OCI-LY1 (cell line): ENCODE data around the gene EVA1C.
A peak's percentile ranks its signal among the peaks of the same experiment; 100 is the strongest.

Experiments
- H2AFZ ChIP-seq: fragments of 200-600 bp; sonication (generic), shearing (Covaris generic); 2 replicates; pipeline ENCODE4 v1.6.0; 2014; ENCODE audit warnings: antibody characterized with exemption, mild to moderate bottlenecking, low read length
- H3F3A ChIP-seq: fragments of 200-600 bp; sonication (generic), shearing (Covaris generic); 2 replicates; pipeline ENCODE4 v1.6.0; 2014; ENCODE audit warnings: mild to moderate bottlenecking, antibody characterized with exemption, low read length, moderate library complexity; ENCODE audit not compliant: insufficient read depth
- H3K27ac ChIP-seq: fragments of 200-600 bp; sonication (generic); 2 replicates; pipeline ENCODE4 v1.5.1; 2014; ENCODE audit warnings: low read length, mixed run types, mild to moderate bottlenecking, low read depth; ENCODE audit not compliant: poor library complexity, severe bottlenecking
- H3K27me3 ChIP-seq: fragments of 200-600 bp; sonication (generic); 2 replicates; pipeline ENCODE4 v1.6.0; 2014; ENCODE audit warnings: antibody characterized with exemption, mild to moderate bottlenecking, low read length, moderate library complexity; ENCODE audit not compliant: insufficient read depth
- H3K36me3 ChIP-seq: fragments of 200-600 bp; sonication (generic); 2 replicates; pipeline ENCODE4 v1.6.1; 2014; ENCODE audit warnings: mild to moderate bottlenecking, antibody characterized with exemption, low read length, moderate library complexity, mixed read lengths; ENCODE audit not compliant: insufficient read depth
- H3K4me1 ChIP-seq: fragments of 200-600 bp; sonication (generic); 2 replicates; pipeline ENCODE4 v1.5.1; 2014; ENCODE audit warnings: mild to moderate bottlenecking, low read length, moderate library complexity; ENCODE audit not compliant: insufficient read depth, severe bottlenecking
- H3K4me2 ChIP-seq: fragments of 200-600 bp; sonication (generic), shearing (Covaris generic); 2 replicates; pipeline ENCODE4 v1.6.1; 2014; ENCODE audit warnings: low read length
- H3K4me3 ChIP-seq: fragments of 200-600 bp; sonication (generic); 2 replicates; pipeline ENCODE4 v1.5.1; 2014; ENCODE audit warnings: low read length, low read depth, mild to moderate bottlenecking, mixed read lengths; ENCODE audit not compliant: poor library complexity, severe bottlenecking
- H3K79me2 ChIP-seq: fragments of 200-600 bp; shearing (Covaris generic); 2 replicates; pipeline ENCODE4 v1.6.1; 2016; ENCODE audit warnings: mixed run types, low read length, mixed read lengths; ENCODE audit not compliant: insufficient read depth
- H3K9ac ChIP-seq: fragments of 200-600 bp; sonication (generic), shearing (Covaris generic); 2 replicates; pipeline ENCODE4 v1.6.1; 2014; ENCODE audit warnings: mild to moderate bottlenecking, low read length, mixed read lengths
- H3K9me2 ChIP-seq: fragments of 200-600 bp; sonication (generic), shearing (Covaris generic); 2 replicates; pipeline ENCODE4 v1.6.1; 2014; ENCODE audit warnings: low read depth, mild to moderate bottlenecking, low read length, mixed read lengths
- H3K9me3 ChIP-seq: fragments of 200-600 bp; shearing (Covaris generic); 2 replicates; pipeline ENCODE4 v1.6.1; 2014; ENCODE audit warnings: low read length, mixed read lengths
- H4K20me1 ChIP-seq: fragments of 200-600 bp; sonication (generic), shearing (Covaris generic); 2 replicates; pipeline ENCODE4 v1.6.0; 2016; ENCODE audit warnings: mild to moderate bottlenecking, low read length; ENCODE audit not compliant: insufficient read depth
- CTCF ChIP-seq: fragments of 200-600 bp; sonication (generic), shearing (Covaris generic); IDR thresholded peaks from 2 replicates; pipeline ENCODE4 v1.5.1; 2017; ENCODE audit warnings: mild to moderate bottlenecking, antibody characterized with exemption, low read length, moderate library complexity, mixed read lengths
- EZH2 ChIP-seq: fragments of 200-600 bp; sonication (generic), shearing (Covaris generic); IDR thresholded peaks from 2 replicates; pipeline ENCODE4 v1.8.0; 2017; ENCODE audit warnings: borderline replicate concordance, mixed run types, mild to moderate bottlenecking, antibody characterized with exemption, low read length, moderate library complexity, mixed read lengths

The EVA1C gene

GRCh38 chr21:32403201-32403777, 9.2 kb upstream of the EVA1C start:
- H3K36me3 ChIP-seq, result no peaks in the 10 kb centered on the region
- no peak overlapping the region for H2AFZ ChIP-seq
- H3K4me1 ChIP-seq, result no peaks in the 10 kb centered on the region
- H3K27me3 ChIP-seq, result no peaks in the 10 kb centered on the region
- H3K79me2 ChIP-seq, result no peaks in the 10 kb centered on the region
- H3K4me3 ChIP-seq, result no peak overlapping the region
- TF ChIP-seq EZH2 (no peak), CTCF (peak; percentile 79)
- no peaks in the 10 kb centered on the region for H3F3A ChIP-seq
- no peak overlapping the region for H3K27ac ChIP-seq
- H3K9me3 ChIP-seq, result no peaks in the 10 kb centered on the region
- no peaks in the 10 kb centered on the region for H3K9me2 ChIP-seq
- no peak overlapping the region for H3K4me2 ChIP-seq
- H3K9ac ChIP-seq, result no peak overlapping the region
- H4K20me1 ChIP-seq, result no peaks in the 10 kb centered on the region

GRCh38 chr21:32406405-32406804, 6.1 kb upstream of the EVA1C start:
- no peaks in the 10 kb centered on the region for H3F3A ChIP-seq
- H3K79me2 ChIP-seq, result no peaks in the 10 kb centered on the region
- H3K27ac ChIP-seq, result no peak overlapping the region
- no peak overlapping the region for H2AFZ ChIP-seq
- no peak overlapping the region for H3K4me2 ChIP-seq
- no peaks in the 10 kb centered on the region for H3K9me2 ChIP-seq
- no peaks in the 10 kb centered on the region for H4K20me1 ChIP-seq
- H3K4me3 ChIP-seq, result no peak overlapping the region
- H3K9ac ChIP-seq, result no peak overlapping the region
- H3K27me3 ChIP-seq, result no peaks in the 10 kb centered on the region
- no peaks in the 10 kb centered on the region for H3K4me1 ChIP-seq
- TF ChIP-seq EZH2, result no peak
- TF ChIP-seq CTCF, result no peak
- H3K36me3 ChIP-seq, result no peaks in the 10 kb centered on the region
- H3K9me3 ChIP-seq, result no peaks in the 10 kb centered on the region

- H3K9me3 ChIP-seq, result no peaks in the 10 kb centered on the region
- no peak overlapping the region for H3K27ac ChIP-seq
- H2AFZ ChIP-seq, result no peak overlapping the region
- H3K9me2 ChIP-seq, result no peaks in the 10 kb centered on the region
- H3K4me1 ChIP-seq, result no peaks in the 10 kb centered on the region
- no peaks in the 10 kb centered on the region for H3K36me3 ChIP-seq
- no peak overlapping the region for H3K4me3 ChIP-seq
- H4K20me1 ChIP-seq, result no peaks in the 10 kb centered on the region
- H3K9ac ChIP-seq, result no peak overlapping the region
- no peaks in the 10 kb centered on the region for H3K79me2 ChIP-seq
- H3F3A ChIP-seq, result no peaks in the 10 kb centered on the region
- H3K27me3 ChIP-seq, result no peaks in the 10 kb centered on the region
- H3K4me2 ChIP-seq, result no peak overlapping the region
- no peak for TF ChIP-seq EZH2
- TF ChIP-seq CTCF, result no peak
Observed at GRCh38 chr21:32410291-32410690, 2.2 kb upstream of the EVA1C start.
